ENCODE measurements around the gene ITPK1.

ITPK1 gene

DNA sequence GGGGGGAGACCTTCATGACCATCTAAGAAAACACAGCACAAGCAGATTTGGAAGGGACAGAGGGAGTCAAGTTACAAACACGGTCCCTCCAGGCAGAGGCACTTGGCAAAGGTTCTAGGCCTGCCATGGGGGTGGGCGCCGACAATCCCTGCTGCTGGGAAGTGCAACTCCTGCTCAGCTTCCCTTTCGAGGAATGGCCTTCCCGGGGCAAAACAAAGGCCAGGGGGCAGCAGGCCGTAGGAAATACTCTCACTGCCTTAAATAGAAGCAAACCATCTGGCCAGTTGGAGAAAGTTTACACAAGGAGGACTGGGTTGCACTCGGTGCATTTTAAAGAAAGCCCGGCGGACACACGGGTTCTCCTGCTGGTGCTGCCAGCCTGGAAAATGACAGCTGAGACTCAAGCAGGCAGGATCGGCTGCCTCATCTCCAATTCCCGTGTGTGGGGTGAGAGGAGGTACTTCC is 65.8 kb downstream of the ITPK1 start (continued):
- TF ChIP-seq ZNF624 (tag by site-specific recombination; IDR thresholded peaks at IDR 0.05), result no peak
- TF ChIP-seq, protein P1, sequence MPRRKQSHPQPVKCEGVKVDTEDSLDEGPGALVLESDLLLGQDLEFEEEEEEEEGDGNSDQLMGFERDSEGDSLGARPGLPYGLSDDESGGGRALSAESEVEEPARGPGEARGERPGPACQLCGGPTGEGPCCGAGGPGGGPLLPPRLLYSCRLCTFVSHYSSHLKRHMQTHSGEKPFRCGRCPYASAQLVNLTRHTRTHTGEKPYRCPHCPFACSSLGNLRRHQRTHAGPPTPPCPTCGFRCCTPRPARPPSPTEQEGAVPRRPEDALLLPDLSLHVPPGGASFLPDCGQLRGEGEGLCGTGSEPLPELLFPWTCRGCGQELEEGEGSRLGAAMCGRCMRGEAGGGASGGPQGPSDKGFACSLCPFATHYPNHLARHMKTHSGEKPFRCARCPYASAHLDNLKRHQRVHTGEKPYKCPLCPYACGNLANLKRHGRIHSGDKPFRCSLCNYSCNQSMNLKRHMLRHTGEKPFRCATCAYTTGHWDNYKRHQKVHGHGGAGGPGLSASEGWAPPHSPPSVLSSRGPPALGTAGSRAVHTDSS (tag by site-specific recombination; IDR thresholded peaks at IDR 0.05), result no peak

DNA sequence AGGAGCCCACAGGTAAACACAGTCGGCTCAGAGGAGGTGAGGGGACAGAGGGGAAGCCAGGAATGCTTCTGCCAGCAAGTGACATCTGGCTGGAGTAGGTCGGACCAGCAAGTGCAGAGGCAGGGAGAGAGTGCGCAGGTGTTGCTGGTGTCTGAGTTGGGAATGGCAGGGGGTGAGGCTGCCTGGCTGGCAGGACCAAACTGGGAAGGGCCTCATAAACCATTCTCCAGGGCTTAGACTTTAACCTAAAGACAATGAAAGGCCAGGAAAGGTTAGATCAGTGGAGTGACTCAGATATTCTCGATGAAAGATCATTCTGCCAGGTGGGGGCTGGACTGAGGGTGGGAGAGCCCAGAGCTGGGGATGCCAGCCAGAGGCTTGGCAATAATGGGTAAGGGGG is 66.4 kb downstream of the ITPK1 start:
- Histone ChIP-seq H3K4me1 (ENCODE audit: control insufficient read depth, insufficient read depth, low read length) (peaks cover 21% of the 10 kb centered on the region), H3K9me3 (ENCODE audit: control insufficient read depth, insufficient read depth, low read depth, low read length) (no peaks in the 10 kb centered on the region), H3K27ac (ENCODE audit: extremely low read depth, low read depth, low read length) (no peak overlapping the region), H3K36me3 (ENCODE audit: control insufficient read depth in 2 of 2, insufficient read depth in 1 of 2, low read length in 2 of 2) (no peaks in the 10 kb centered on the region), H3K4me3 (ENCODE audit: low read depth, low read length) (no peak overlapping the region)
- POLR2A ChIA-PET, result no interaction called here
- TF ChIP-seq KLF7 (tag by site-specific recombination; IDR thresholded peaks at IDR 0.05; ENCODE audit: borderline replicate concordance), result no peak
- TF ChIP-seq GLI2 (tag by site-specific recombination; IDR thresholded peaks at IDR 0.05; ENCODE audit: borderline replicate concordance, low read depth), result no peak
- TF ChIP-seq, protein P2, sequence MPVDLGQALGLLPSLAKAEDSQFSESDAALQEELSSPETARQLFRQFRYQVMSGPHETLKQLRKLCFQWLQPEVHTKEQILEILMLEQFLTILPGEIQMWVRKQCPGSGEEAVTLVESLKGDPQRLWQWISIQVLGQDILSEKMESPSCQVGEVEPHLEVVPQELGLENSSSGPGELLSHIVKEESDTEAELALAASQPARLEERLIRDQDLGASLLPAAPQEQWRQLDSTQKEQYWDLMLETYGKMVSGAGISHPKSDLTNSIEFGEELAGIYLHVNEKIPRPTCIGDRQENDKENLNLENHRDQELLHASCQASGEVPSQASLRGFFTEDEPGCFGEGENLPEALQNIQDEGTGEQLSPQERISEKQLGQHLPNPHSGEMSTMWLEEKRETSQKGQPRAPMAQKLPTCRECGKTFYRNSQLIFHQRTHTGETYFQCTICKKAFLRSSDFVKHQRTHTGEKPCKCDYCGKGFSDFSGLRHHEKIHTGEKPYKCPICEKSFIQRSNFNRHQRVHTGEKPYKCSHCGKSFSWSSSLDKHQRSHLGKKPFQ (tag by site-specific recombination; IDR thresholded peaks at IDR 0.05), result no peak
- no peak for TF ChIP-seq ZNF24 (tag by site-specific recombination; IDR thresholded peaks at IDR 0.05)
- no peak for TF ChIP-seq ZNF274 (IDR thresholded peaks at IDR 0.05; ENCODE audit: low read length)
- no peak for TF ChIP-seq ZNF274 (tag by site-specific recombination; IDR thresholded peaks at IDR 0.05; ENCODE audit: borderline replicate concordance)
- no peak for TF ChIP-seq ZNF266 (tag by site-specific recombination; IDR thresholded peaks at IDR 0.05; ENCODE audit: low read depth)
- no peak for TF ChIP-seq ZNF114 (tag by site-specific recombination; IDR thresholded peaks at IDR 0.05)
- TF ChIP-seq ZBTB8A (tag by site-specific recombination; IDR thresholded peaks at IDR 0.05), result no peak
- TF ChIP-seq ZBTB7A (tag by site-specific recombination; IDR thresholded peaks at IDR 0.05; ENCODE audit: low read depth), result no peak
- CTCF ChIA-PET, result interaction anchor here (0.6 kb wide), 1 partner anchor 74 kb away, joined by 3 read pairs; no protein-coding TSS in a partner anchor

DNA sequence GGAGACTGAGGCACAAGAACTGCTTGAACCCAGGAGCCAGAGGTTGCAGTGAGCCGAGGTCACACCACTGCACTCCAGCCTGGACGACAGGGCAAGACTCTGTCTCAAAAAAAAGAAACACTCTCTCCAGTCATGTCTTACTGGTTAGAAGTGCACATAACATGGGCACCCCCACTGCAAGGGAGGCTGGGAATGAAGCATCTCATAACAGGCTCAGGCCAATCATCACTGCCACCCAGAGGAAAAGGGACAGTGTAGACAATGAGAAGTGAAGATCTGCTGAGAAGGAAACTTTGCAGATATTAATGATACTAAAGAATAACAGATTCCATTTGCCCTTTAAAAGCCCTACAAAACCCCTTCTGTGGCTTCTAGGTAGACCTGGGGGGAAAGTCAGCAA is 66.9 kb downstream of the ITPK1 start:
- H3K4me3 ChIP-seq (ENCODE audit: low read depth, low read length), result no peak overlapping the region
- TF ChIP-seq ZBTB21 (tag by site-specific recombination; IDR thresholded peaks at IDR 0.05) (no peak), TRIM28 (IDR thresholded peaks at IDR 0.05; ENCODE audit: borderline replicate concordance, low read length) (no peak), SCRT2 (tag by site-specific recombination; IDR thresholded peaks at IDR 0.05) (no peak), ZNF621 (tag by site-specific recombination; IDR thresholded peaks at IDR 0.05) (no peak), ZNF776 (tag by site-specific recombination; IDR thresholded peaks at IDR 0.05; ENCODE audit: borderline replicate concordance) (no peak), HOXA7 (CRISPR knock-in tag; IDR thresholded peaks at IDR 0.05; ENCODE audit: borderline replicate concordance) (no peak), ZNF548 (tag by site-specific recombination; IDR thresholded peaks at IDR 0.05) (no peak), ZNF311 (tag by site-specific recombination; IDR thresholded peaks at IDR 0.05; ENCODE audit: borderline replicate concordance) (no peak), ZSCAN16 (tag by site-specific recombination; IDR thresholded peaks at IDR 0.05) (no peak), SETDB1 (IDR thresholded peaks at IDR 0.05; ENCODE audit: insufficient read length, low read length) (no peak), ZNF211 (tag by site-specific recombination; IDR thresholded peaks at IDR 0.05; ENCODE audit: low read depth) (no peak)
- TF ChIP-seq, protein P3, sequence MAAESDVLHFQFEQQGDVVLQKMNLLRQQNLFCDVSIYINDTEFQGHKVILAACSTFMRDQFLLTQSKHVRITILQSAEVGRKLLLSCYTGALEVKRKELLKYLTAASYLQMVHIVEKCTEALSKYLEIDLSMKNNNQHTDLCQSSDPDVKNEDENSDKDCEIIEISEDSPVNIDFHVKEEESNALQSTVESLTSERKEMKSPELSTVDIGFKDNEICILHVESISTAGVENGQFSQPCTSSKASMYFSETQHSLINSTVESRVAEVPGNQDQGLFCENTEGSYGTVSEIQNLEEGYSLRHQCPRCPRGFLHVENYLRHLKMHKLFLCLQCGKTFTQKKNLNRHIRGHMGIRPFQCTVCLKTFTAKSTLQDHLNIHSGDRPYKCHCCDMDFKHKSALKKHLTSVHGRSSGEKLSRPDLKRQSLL (tag by site-specific recombination; IDR thresholded peaks at IDR 0.05), result no peak
- TF ChIP-seq, protein P4, sequence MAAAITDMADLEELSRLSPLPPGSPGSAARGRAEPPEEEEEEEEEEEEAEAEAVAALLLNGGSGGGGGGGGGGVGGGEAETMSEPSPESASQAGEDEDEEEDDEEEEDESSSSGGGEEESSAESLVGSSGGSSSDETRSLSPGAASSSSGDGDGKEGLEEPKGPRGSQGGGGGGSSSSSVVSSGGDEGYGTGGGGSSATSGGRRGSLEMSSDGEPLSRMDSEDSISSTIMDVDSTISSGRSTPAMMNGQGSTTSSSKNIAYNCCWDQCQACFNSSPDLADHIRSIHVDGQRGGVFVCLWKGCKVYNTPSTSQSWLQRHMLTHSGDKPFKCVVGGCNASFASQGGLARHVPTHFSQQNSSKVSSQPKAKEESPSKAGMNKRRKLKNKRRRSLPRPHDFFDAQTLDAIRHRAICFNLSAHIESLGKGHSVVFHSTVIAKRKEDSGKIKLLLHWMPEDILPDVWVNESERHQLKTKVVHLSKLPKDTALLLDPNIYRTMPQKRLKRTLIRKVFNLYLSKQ (tag by site-specific recombination; IDR thresholded peaks at IDR 0.05; ENCODE audit: borderline replicate concordance), result no peak
- ChIA-PET CTCF (interaction anchor here (1.3 to 1.5 kb wide), 2 partner anchors 14 to 64 kb away, joined by 4 to 5 read pairs; no protein-coding TSS in a partner anchor), POLR2A (no interaction called here)
- no peaks in the 10 kb centered on the region for H3K36me3 ChIP-seq (ENCODE audit: control insufficient read depth in 2 of 2, insufficient read depth in 1 of 2, low read length in 2 of 2)
- H3K27ac ChIP-seq (ENCODE audit: extremely low read depth, low read depth, low read length), result no peak overlapping the region
- peaks cover 26% of the 10 kb centered on the region for H3K4me1 ChIP-seq (ENCODE audit: control insufficient read depth, insufficient read depth, low read length)
- no peaks in the 10 kb centered on the region for H3K9me3 ChIP-seq (ENCODE audit: control insufficient read depth, insufficient read depth, low read depth, low read length)
